ENCODE measurements around the gene CDH22.

Gene CDH22

GRCh38 chr20:46343975-46344357 is 35.7 kb upstream of the CDH22 start:
- DNase-seq (ENCODE audit: low read depth, low spot score), result no peak

GRCh38 chr20:46343348-46343974 is 35.2 kb upstream of the CDH22 start:
- DNase-seq (ENCODE audit: low read depth, low spot score), result no peak

- no peak for DNase-seq (ENCODE audit: low read depth, low spot score)
Measured at GRCh38 chr20:46342451-46343347, 34.4 kb upstream of the CDH22 start.

- no peak for DNase-seq (ENCODE audit: low read depth, low spot score)
Measured at GRCh38 chr20:46342010-46342378, 33.7 kb upstream of the CDH22 start.

GRCh38 chr20:46341074-46342009 is 33.0 kb upstream of the CDH22 start:
- no peak for DNase-seq (ENCODE audit: low read depth, low spot score)

GRCh38 chr20:46339037-46339436 is 30.7 kb upstream of the CDH22 start:
- no peak for DNase-seq (ENCODE audit: low read depth, low spot score)

- DNase-seq (ENCODE audit: low read depth, low spot score), result no peak
Measured at GRCh38 chr20:46336735-46337134, 28.4 kb upstream of the CDH22 start.

- no peak for DNase-seq (ENCODE audit: low read depth, low spot score)
Measured at GRCh38 chr20:46334303-46334904, 26.1 kb upstream of the CDH22 start.

- no peak for DNase-seq (ENCODE audit: low read depth, low spot score)
Measured at GRCh38 chr20:46333161-46333991, 25.1 kb upstream of the CDH22 start.

GRCh38 chr20:46332373-46333160 is 24.3 kb upstream of the CDH22 start:
- DNase-seq (ENCODE audit: low read depth, low spot score), result no peak

- no peak for DNase-seq (ENCODE audit: low read depth, low spot score)
Measured at GRCh38 chr20:46331611-46332361, 23.5 kb upstream of the CDH22 start.

GRCh38 chr20:46330831-46331371 is 22.6 kb upstream of the CDH22 start:
- no peak for DNase-seq (ENCODE audit: low read depth, low spot score)

- no peak for DNase-seq (ENCODE audit: low read depth, low spot score)
Measured at GRCh38 chr20:46330072-46330763, 21.9 kb upstream of the CDH22 start.

- DNase-seq (ENCODE audit: low read depth, low spot score), result no peak
Measured at GRCh38 chr20:46328200-46328882, 20.0 kb upstream of the CDH22 start.

- DNase-seq (ENCODE audit: low read depth, low spot score), result no peak
Measured at GRCh38 chr20:46327557-46327956, 19.3 kb upstream of the CDH22 start.

GRCh38 chr20:46325789-46326188 is 17.5 kb upstream of the CDH22 start:
- no peak for DNase-seq (ENCODE audit: low read depth, low spot score)

GRCh38 chr20:46324960-46325703 is 16.8 kb upstream of the CDH22 start:
- no peak for DNase-seq (ENCODE audit: low read depth, low spot score)
